Measurements from ENCODE around the gene CCDC38. TPM values are rescaled to one million over a fixed set of nuclear protein-coding genes. Genes with fewer than 3 reads are reported as not detected.

The CCDC38 gene
- total and polyA plus RNA-seq, 4 donors: 0.46 to 1.4 (median 0.93) TPM

DNA sequence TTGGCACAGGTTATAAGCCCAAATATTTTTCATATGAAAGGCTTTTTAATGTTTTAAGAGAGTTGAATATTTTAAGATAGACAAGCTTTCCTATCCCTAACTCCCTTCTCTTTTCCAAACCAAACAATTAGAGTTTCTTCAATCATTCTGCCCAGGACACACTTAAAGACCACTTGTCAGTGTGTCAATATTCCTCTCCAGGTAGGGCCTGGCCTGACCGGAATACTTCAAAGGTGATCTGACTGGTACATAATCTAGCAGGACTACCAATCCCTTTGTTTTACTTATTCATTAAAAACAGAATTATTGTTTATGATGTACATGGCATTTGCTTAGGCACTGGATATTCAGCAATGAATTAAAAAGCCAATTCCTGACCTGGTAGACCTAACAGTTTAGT lies 107.8 kb downstream of the CCDC38 start (continued):
- TF ChIP-seq, protein P1, sequence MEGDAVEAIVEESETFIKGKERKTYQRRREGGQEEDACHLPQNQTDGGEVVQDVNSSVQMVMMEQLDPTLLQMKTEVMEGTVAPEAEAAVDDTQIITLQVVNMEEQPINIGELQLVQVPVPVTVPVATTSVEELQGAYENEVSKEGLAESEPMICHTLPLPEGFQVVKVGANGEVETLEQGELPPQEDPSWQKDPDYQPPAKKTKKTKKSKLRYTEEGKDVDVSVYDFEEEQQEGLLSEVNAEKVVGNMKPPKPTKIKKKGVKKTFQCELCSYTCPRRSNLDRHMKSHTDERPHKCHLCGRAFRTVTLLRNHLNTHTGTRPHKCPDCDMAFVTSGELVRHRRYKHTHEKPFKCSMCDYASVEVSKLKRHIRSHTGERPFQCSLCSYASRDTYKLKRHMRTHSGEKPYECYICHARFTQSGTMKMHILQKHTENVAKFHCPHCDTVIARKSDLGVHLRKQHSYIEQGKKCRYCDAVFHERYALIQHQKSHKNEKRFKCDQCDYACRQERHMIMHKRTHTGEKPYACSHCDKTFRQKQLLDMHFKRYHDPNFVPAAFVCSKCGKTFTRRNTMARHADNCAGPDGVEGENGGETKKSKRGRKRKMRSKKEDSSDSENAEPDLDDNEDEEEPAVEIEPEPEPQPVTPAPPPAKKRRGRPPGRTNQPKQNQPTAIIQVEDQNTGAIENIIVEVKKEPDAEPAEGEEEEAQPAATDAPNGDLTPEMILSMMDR (IDR thresholded peaks at IDR 0.05; ENCODE audit: low read depth, low read length, missing input control): no peak
- TF ChIP-seq TAF1 (conservative IDR thresholded peaks at IDR 0.05): no peak
- TF ChIP-seq HNF4G (IDR thresholded peaks at IDR 0.05): no peak

DNA sequence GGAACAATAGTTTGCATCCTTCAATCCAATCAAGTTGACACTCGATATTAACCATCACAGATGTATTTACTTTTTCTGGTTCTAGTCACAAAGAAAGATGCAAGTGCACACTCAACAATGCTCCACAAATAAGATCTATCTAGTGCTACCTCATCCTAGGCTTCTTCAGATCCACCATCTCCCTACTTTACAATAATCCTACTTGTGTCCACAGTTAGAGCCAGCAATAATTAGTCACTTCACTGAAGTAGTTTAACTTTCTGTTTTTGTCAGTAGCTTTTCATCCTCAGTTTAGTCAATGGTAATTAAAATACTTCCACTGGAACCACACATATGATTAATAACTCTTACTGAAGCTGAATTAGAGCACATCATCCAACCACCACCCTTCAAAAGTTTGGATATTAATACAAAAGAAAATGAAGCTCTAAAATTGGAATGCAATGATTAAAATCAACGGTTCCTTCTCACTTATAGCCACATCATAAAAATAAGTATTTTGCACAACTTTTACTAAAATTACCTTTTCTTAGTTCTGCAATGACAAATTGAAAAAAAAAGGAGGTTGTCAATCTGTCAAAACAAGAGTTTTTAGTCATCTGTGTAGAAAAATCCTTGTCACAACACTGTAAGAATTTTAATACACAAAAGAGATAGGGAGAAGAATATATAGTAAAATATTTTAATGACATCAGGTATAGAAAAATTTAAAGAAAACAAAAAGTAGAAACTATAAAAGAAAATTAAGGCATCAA lies 111.9 kb downstream of the CCDC38 start:
- Histone ChIP-seq H3K27me3 (ENCODE audit: control insufficient read depth in 4 of 4, insufficient read depth in 4 of 4, low read length in 3 of 4) (no peaks in the 10 kb centered on the region), H3K9ac (ENCODE audit: low read depth in 1 of 2, low read length in 2 of 2) (no peak overlapping the region), H3K9me3 (ENCODE audit: control insufficient read depth in 4 of 4, low read length in 3 of 4) (no peaks in the 10 kb centered on the region), H3K4me3 (ENCODE audit: low read depth in 1 of 3, low read length in 3 of 3) (no peak overlapping the region), H3K36me3 (ENCODE audit: control insufficient read depth in 4 of 4, insufficient read depth in 3 of 4, low read depth in 1 of 4, low read length in 3 of 4) (no peaks in the 10 kb centered on the region), H3K4me1 (ENCODE audit: control insufficient read depth in 4 of 4, insufficient read depth in 4 of 4, low read length in 3 of 4) (peaks cover 7 to 15% (median 11%) of the 10 kb centered on the region in 4 donors), H3K27ac (ENCODE audit: low read depth in 1 of 2, low read length in 2 of 2) (no peak overlapping the region)
- TF ChIP-seq HNF4A (conservative IDR thresholded peaks at IDR 0.05): no peak
- TF ChIP-seq EGR1 (IDR thresholded peaks at IDR 0.05; ENCODE audit: low read depth in 2 of 2): no peak
- no peak for TF ChIP-seq JUND (IDR thresholded peaks at IDR 0.05)
- TF ChIP-seq, protein P1 (IDR thresholded peaks at IDR 0.05; ENCODE audit: low read depth, low read length, missing input control): no peak
- no peak for DNase-seq (ENCODE audit: low spot score)
- WGBS: 85% methylated on average over 2 of the region's 2 CpGs

- Histone ChIP-seq H3K4me3 (ENCODE audit: low read depth in 1 of 3, low read length in 3 of 3) (no peak overlapping the region), H3K27ac (ENCODE audit: low read depth in 1 of 2, low read length in 2 of 2) (peak overlapping the region; percentile 33 to 70), H3K4me1 (ENCODE audit: control insufficient read depth in 4 of 4, insufficient read depth in 4 of 4, low read length in 3 of 4) (peaks cover 7 to 15% (median 11%) of the 10 kb centered on the region in 4 donors), H3K9me3 (ENCODE audit: control insufficient read depth in 4 of 4, low read length in 3 of 4) (no peaks in the 10 kb centered on the region), H3K9ac (ENCODE audit: low read depth in 1 of 2, low read length in 2 of 2) (no peak overlapping the region), H3K36me3 (ENCODE audit: control insufficient read depth in 4 of 4, insufficient read depth in 3 of 4, low read depth in 1 of 4, low read length in 3 of 4) (no peaks in the 10 kb centered on the region), H3K27me3 (ENCODE audit: control insufficient read depth in 4 of 4, insufficient read depth in 4 of 4, low read length in 3 of 4) (no peaks in the 10 kb centered on the region)
- DNase-seq (ENCODE audit: low spot score): no peak
- TF ChIP-seq JUND (IDR thresholded peaks at IDR 0.05): peak; percentile 44 to 62
- TF ChIP-seq HNF4A (conservative IDR thresholded peaks at IDR 0.05): peak; percentile 87 to 90
- TF ChIP-seq, protein P2, sequence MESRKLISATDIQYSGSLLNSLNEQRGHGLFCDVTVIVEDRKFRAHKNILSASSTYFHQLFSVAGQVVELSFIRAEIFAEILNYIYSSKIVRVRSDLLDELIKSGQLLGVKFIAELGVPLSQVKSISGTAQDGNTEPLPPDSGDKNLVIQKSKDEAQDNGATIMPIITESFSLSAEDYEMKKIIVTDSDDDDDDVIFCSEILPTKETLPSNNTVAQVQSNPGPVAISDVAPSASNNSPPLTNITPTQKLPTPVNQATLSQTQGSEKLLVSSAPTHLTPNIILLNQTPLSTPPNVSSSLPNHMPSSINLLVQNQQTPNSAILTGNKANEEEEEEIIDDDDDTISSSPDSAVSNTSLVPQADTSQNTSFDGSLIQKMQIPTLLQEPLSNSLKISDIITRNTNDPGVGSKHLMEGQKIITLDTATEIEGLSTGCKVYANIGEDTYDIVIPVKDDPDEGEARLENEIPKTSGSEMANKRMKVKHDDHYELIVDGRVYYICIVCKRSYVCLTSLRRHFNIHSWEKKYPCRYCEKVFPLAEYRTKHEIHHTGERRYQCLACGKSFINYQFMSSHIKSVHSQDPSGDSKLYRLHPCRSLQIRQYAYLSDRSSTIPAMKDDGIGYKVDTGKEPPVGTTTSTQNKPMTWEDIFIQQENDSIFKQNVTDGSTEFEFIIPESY (IDR thresholded peaks at IDR 0.05): peak; percentile 65
- TF ChIP-seq FOXA1 (IDR thresholded peaks at IDR 0.05): no peak
- peak; percentile 70 for TF ChIP-seq MAX (IDR thresholded peaks at IDR 0.05)
- TF ChIP-seq, protein P3, sequence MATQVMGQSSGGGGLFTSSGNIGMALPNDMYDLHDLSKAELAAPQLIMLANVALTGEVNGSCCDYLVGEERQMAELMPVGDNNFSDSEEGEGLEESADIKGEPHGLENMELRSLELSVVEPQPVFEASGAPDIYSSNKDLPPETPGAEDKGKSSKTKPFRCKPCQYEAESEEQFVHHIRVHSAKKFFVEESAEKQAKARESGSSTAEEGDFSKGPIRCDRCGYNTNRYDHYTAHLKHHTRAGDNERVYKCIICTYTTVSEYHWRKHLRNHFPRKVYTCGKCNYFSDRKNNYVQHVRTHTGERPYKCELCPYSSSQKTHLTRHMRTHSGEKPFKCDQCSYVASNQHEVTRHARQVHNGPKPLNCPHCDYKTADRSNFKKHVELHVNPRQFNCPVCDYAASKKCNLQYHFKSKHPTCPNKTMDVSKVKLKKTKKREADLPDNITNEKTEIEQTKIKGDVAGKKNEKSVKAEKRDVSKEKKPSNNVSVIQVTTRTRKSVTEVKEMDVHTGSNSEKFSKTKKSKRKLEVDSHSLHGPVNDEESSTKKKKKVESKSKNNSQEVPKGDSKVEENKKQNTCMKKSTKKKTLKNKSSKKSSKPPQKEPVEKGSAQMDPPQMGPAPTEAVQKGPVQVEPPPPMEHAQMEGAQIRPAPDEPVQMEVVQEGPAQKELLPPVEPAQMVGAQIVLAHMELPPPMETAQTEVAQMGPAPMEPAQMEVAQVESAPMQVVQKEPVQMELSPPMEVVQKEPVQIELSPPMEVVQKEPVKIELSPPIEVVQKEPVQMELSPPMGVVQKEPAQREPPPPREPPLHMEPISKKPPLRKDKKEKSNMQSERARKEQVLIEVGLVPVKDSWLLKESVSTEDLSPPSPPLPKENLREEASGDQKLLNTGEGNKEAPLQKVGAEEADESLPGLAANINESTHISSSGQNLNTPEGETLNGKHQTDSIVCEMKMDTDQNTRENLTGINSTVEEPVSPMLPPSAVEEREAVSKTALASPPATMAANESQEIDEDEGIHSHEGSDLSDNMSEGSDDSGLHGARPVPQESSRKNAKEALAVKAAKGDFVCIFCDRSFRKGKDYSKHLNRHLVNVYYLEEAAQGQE (IDR thresholded peaks at IDR 0.05): peak; percentile 35
- TF ChIP-seq, protein P4, sequence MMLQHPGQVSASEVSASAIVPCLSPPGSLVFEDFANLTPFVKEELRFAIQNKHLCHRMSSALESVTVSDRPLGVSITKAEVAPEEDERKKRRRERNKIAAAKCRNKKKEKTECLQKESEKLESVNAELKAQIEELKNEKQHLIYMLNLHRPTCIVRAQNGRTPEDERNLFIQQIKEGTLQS (IDR thresholded peaks at IDR 0.05): peak; percentile 37
- no peak for TF ChIP-seq NR2F2 (IDR thresholded peaks at IDR 0.05)
- peak; percentile 71 for TF ChIP-seq FOXA2 (IDR thresholded peaks at IDR 0.05)
- no peak for TF ChIP-seq TAF1 (conservative IDR thresholded peaks at IDR 0.05)
- TF ChIP-seq RXRA (IDR thresholded peaks at IDR 0.05): peak; percentile 47 to 82
- TF ChIP-seq, protein P1 (IDR thresholded peaks at IDR 0.05; ENCODE audit: low read depth, low read length, missing input control): no peak
- peak; percentile 80 for TF ChIP-seq YY1 (IDR thresholded peaks at IDR 0.05)
- TF ChIP-seq RAD21 (IDR thresholded peaks at IDR 0.05): peak; percentile 18 to 41
- TF ChIP-seq EGR1 (IDR thresholded peaks at IDR 0.05; ENCODE audit: low read depth in 2 of 2): no peak
- peak; percentile 72 for TF ChIP-seq SP1 (IDR thresholded peaks at IDR 0.05)
These were observed 113.0 kb downstream of the CCDC38 start for GRCh38 chr12:95829395-95829794.
